Keratinocyte (primary cell): Measurements from ENCODE around the gene ARHGAP24. TPM values are rescaled to one million over a fixed set of nuclear protein-coding genes. Genes with fewer than 3 reads are reported as not detected.

Experiments
- DNase-seq: peaks from one replicate; pipeline ENCODE4 v3.0.0-alpha.2; 2011; ENCODE audit warnings: low read depth, missing footprints, low spot score
- FAIRE-seq: peaks from 2 replicates; lab custom pipeline; 2011; peaks lifted over from hg19 to GRCh38; lab: Jason Lieb, UNC
- H2AFZ ChIP-seq: 2 replicates; pipeline ENCODE4 v1.6.0; 2012; ENCODE audit warnings: low read length, control low read depth, inconsistent platforms; ENCODE audit not compliant: control insufficient read depth
- H3K27ac ChIP-seq: 2 replicates; pipeline ENCODE4 v1.5.1; 2011; ENCODE audit warnings: low read length; ENCODE audit not compliant: control insufficient read depth, insufficient read depth
- H3K27me3 ChIP-seq: 3 replicates; pipeline ENCODE4 v1.6.0; 2011; ENCODE audit warnings: low read length; ENCODE audit not compliant: control insufficient read depth, insufficient read depth; ENCODE audit errors: extremely low read depth
- H3K36me3 ChIP-seq, 2 experiments: 2 replicates in 1 of 2; 3 replicates in 1 of 2; pipeline ENCODE4 v1.5.1; 2011; ENCODE audit warnings: low read length in 2 of 2, mild to moderate bottlenecking in 1 of 2; ENCODE audit not compliant: control insufficient read depth in 2 of 2, insufficient read depth in 2 of 2; ENCODE audit errors: extremely low read depth in 1 of 2
- H3K4me1 ChIP-seq: 3 replicates; pipeline ENCODE4 v1.5.1; 2011; ENCODE audit warnings: low read length; ENCODE audit not compliant: control insufficient read depth, insufficient read depth; ENCODE audit errors: extremely low read depth
- H3K4me2 ChIP-seq: 3 replicates; pipeline ENCODE4 v1.6.0; 2011; ENCODE audit warnings: low read depth, low read length; ENCODE audit not compliant: control insufficient read depth, insufficient read depth; ENCODE audit errors: extremely low read depth
- H3K4me3 ChIP-seq, 3 experiments: fragments of 200-600 bp in 1 of 3; sonication (generic) in 1 of 3; 2 replicates in 2 of 3; 3 replicates in 1 of 3; pipeline ENCODE4 v1.5.1; 2011 to 2016; ENCODE audit warnings: low read length in 3 of 3, mild to moderate bottlenecking in 3 of 3, control low read depth in 2 of 3, inconsistent platforms in 1 of 3, low read depth in 1 of 3, mixed read lengths in 1 of 3, mixed run types in 1 of 3, moderate library complexity in 1 of 3; ENCODE audit not compliant: control insufficient read depth in 2 of 3, insufficient read depth in 2 of 3; ENCODE audit errors: extremely low read depth in 1 of 3
- H3K79me2 ChIP-seq: 2 replicates; pipeline ENCODE4 v1.6.0; 2012; ENCODE audit warnings: low read length; ENCODE audit not compliant: control insufficient read depth, insufficient read depth
- H3K9ac ChIP-seq: 3 replicates; pipeline ENCODE4 v1.6.0; 2011; ENCODE audit warnings: low read length; ENCODE audit not compliant: control insufficient read depth, insufficient read depth; ENCODE audit errors: extremely low read depth
- H3K9me1 ChIP-seq: 3 replicates; pipeline ENCODE4 v1.6.0; 2011; ENCODE audit warnings: low read length; ENCODE audit not compliant: control insufficient read depth, insufficient read depth; ENCODE audit errors: extremely low read depth
- H3K9me3 ChIP-seq: 2 replicates; pipeline ENCODE4 v1.5.1; 2012; ENCODE audit warnings: low read depth, low read length; ENCODE audit not compliant: control insufficient read depth
- H4K20me1 ChIP-seq: 3 replicates; pipeline ENCODE4 v1.6.0; 2011; ENCODE audit warnings: low read length; ENCODE audit not compliant: control insufficient read depth, insufficient read depth; ENCODE audit errors: extremely low read depth
- EZH2 ChIP-seq: IDR thresholded peaks from one replicate; pipeline ENCODE4 v1.6.1; 2012; ENCODE audit warnings: inconsistent platforms, mild to moderate bottlenecking, low read length, moderate library complexity
- dilution Hi-C: fragments of 300-500 bp; cut with MboI; formaldehyde crosslinking; loops from one replicate; pipeline ENCODE4 v1.7.0; 2020; ENCODE audit warnings: low sequenced_read_pairs; ENCODE audit not compliant: extremely low pct_ligation_motif_present
- polyA plus RNA-seq, 5 experiments: library from polyadenylated mRNA; depleted of rRNA in 3 of 5; stranded (reverse) in 3 of 5; stranded (forward) in 1 of 5; unstranded in 1 of 5; fragments of >200 nt; gene quantifications; 1 replicate in 1 of 5; 2 replicates in 3 of 5; 3 replicates in 1 of 5; pipeline versions ENCODE4 v1.2.1 to v1.2.3, GENCODE V29; 2011 to 2012; ENCODE audit warnings: missing spikeins in 2 of 5, low read depth in 1 of 5, low replicate concordance in 1 of 5
- TF ChIP-seq, protein P1 (sequence below), 3 experiments: IDR thresholded peaks in 1 of 3; conservative IDR thresholded peaks in 1 of 3; optimal IDR thresholded peaks in 1 of 3; 2 replicates in 2 of 3; 3 replicates in 1 of 3; pipeline versions ENCODE3 to v1.5.1; 2011; ENCODE audit warnings: low read length in 3 of 3, mild to moderate bottlenecking in 3 of 3, moderate library complexity in 2 of 3, control low read depth in 1 of 3, inconsistent platforms in 1 of 3; ENCODE audit not compliant: insufficient read depth in 2 of 3; ENCODE audit errors: extremely low read depth in 1 of 3

Gene ARHGAP24
- polyA plus RNA-seq, 1 donor (not counting 4 experiments of a cell fraction or from before 2014, with no cell fraction given): 0.87 TPM

DNA sequence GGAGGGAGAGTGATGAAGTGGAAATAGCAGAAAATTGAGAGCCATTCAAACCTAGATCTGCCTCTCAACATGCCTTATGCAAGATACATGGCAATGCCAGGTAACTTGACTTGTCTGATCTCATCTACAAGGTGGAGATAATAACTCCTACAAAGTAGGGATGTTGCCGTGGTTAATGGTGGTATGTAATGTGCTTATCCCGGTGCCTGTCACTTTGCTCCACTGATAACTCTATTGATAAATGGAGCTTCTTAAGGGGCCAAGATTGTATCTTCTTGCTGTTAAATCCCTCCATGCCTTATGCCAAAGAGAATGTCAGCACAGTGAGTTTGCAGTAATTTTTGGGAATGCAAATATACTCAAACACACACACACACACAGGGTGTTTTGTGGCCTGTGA is 529.1 kb downstream of the ARHGAP24 start:
- FAIRE-seq: no peak
- Histone ChIP-seq H3K9me3 (no peaks in the 10 kb centered on the region), H3K4me3 (no peak overlapping the region), H3K9ac (no peak overlapping the region), H3K4me2 (no peak overlapping the region), H3K79me2 (no peaks in the 10 kb centered on the region), H3K4me1 (no peaks in the 10 kb centered on the region), H3K36me3 (no peaks in the 10 kb centered on the region), H3K27me3 (no peaks in the 10 kb centered on the region), H2AFZ (no peak overlapping the region), H3K9me1 (no peaks in the 10 kb centered on the region), H3K27ac (no peak overlapping the region), H4K20me1 (no peaks in the 10 kb centered on the region)
- dilution Hi-C loops: no loop called here
- TF ChIP-seq EZH2: no peak
- DNase-seq: no peak

DNA sequence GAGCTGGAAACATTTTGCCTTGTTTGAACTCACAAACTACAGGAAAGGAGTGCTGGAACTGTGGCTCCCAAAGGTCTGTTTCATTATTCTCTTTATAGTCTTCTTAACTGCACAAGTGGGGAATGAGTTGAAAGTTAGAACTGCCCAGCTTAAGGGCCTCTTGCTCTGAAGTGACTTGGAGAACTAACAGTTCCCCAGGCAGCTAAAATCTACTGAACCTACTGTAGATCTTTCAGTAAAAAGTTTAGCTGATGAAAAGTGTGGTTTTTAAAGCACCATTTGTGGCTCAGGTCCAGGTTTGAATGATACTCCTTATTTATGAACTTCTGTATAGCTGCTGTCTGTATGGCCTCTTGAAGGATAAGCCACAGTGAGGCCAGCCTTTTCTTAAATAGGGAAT is 531.1 kb downstream of the ARHGAP24 start:
- H3K27ac ChIP-seq: no peak overlapping the region
- no peak overlapping the region for H3K4me2 ChIP-seq
- H3K4me3 ChIP-seq: no peak overlapping the region
- no peaks in the 10 kb centered on the region for H3K79me2 ChIP-seq
- no peaks in the 10 kb centered on the region for H4K20me1 ChIP-seq
- DNase-seq (no peak), FAIRE-seq (no peak)
- H3K9me1 ChIP-seq: no peaks in the 10 kb centered on the region
- no peaks in the 10 kb centered on the region for H3K9me3 ChIP-seq
- TF ChIP-seq EZH2: no peak
- TF ChIP-seq, protein P1, sequence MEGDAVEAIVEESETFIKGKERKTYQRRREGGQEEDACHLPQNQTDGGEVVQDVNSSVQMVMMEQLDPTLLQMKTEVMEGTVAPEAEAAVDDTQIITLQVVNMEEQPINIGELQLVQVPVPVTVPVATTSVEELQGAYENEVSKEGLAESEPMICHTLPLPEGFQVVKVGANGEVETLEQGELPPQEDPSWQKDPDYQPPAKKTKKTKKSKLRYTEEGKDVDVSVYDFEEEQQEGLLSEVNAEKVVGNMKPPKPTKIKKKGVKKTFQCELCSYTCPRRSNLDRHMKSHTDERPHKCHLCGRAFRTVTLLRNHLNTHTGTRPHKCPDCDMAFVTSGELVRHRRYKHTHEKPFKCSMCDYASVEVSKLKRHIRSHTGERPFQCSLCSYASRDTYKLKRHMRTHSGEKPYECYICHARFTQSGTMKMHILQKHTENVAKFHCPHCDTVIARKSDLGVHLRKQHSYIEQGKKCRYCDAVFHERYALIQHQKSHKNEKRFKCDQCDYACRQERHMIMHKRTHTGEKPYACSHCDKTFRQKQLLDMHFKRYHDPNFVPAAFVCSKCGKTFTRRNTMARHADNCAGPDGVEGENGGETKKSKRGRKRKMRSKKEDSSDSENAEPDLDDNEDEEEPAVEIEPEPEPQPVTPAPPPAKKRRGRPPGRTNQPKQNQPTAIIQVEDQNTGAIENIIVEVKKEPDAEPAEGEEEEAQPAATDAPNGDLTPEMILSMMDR (optimal IDR thresholded peaks at IDR 0.05 in 1 of 3, IDR thresholded peaks at IDR 0.05 in 1 of 3, conservative IDR thresholded peaks at IDR 0.05 in 1 of 3; ENCODE audit: extremely low read depth in 1 of 3, insufficient read depth in 2 of 3, low read length in 3 of 3): no peak
- no peak overlapping the region for H2AFZ ChIP-seq
- no peaks in the 10 kb centered on the region for H3K4me1 ChIP-seq
- dilution Hi-C loops: no loop called here
- H3K9ac ChIP-seq: no peak overlapping the region
- H3K27me3 ChIP-seq: no peaks in the 10 kb centered on the region
- H3K36me3 ChIP-seq: no peaks in the 10 kb centered on the region

DNA sequence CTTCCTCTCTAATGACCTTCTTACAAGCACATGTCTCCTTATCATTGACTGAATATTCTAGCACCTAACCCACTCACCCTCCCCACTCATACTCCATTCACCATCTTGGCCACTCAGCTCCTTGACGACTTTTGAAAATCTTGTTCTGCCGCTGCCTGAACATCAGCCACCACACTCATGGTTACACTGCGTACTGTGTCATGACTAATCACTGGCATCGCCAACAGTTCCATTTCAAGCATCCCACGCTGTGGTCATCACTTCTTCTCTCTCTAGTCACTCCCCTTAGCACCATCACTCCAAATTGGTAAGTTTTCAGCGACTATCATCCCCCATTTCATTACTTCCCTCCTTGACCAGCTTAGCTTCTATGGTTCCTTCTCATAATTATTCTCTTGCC is 532.1 kb downstream of the ARHGAP24 start:
- Histone ChIP-seq H4K20me1 (no peaks in the 10 kb centered on the region), H3K9ac (no peak overlapping the region), H3K27ac (no peak overlapping the region), H3K4me2 (no peak overlapping the region), H3K27me3 (no peaks in the 10 kb centered on the region), H2AFZ (no peak overlapping the region), H3K9me1 (no peaks in the 10 kb centered on the region), H3K36me3 (no peaks in the 10 kb centered on the region), H3K79me2 (no peaks in the 10 kb centered on the region), H3K9me3 (no peaks in the 10 kb centered on the region), H3K4me3 (no peak overlapping the region), H3K4me1 (no peaks in the 10 kb centered on the region)
- FAIRE-seq (no peak), DNase-seq (no peak)
- TF ChIP-seq, protein P1 (optimal IDR thresholded peaks at IDR 0.05 in 1 of 3, IDR thresholded peaks at IDR 0.05 in 1 of 3, conservative IDR thresholded peaks at IDR 0.05 in 1 of 3; ENCODE audit: extremely low read depth in 1 of 3, insufficient read depth in 2 of 3, low read length in 3 of 3): no peak
- no peak for TF ChIP-seq EZH2
- dilution Hi-C loops: no loop called here
